Neuronal stem cell (in vitro differentiated cells): Measurements from ENCODE around the gene FBXO21.

ENCODE experiments used
- DNase-seq: peaks from one replicate; pipeline ENCODE4 v3.0.0-alpha.2; 2013; ENCODE audit warnings: low spot score
- H2AFZ ChIP-seq: one replicate; pipeline ENCODE4 v1.6.1; 2013; ENCODE audit warnings: mild to moderate bottlenecking, low read length, inconsistent platforms
- H2AK5ac ChIP-seq: 2 replicates; pipeline ENCODE4 v1.6.1; 2013; ENCODE audit warnings: low read depth, mild to moderate bottlenecking, inconsistent platforms, low read length, moderate library complexity, mixed read lengths
- H2BK120ac ChIP-seq: 2 replicates; pipeline ENCODE4 v1.6.1; 2013; ENCODE audit warnings: low read depth, mild to moderate bottlenecking, inconsistent platforms, low read length, moderate library complexity, mixed read lengths
- H2BK12ac ChIP-seq: one replicate; pipeline ENCODE4 v1.6.1; 2013; ENCODE audit warnings: low read length, inconsistent platforms
- H2BK15ac ChIP-seq: 2 replicates; pipeline ENCODE4 v1.6.1; 2013; ENCODE audit warnings: mild to moderate bottlenecking, low read length, inconsistent platforms, mixed read lengths
- H2BK5ac ChIP-seq: one replicate; pipeline ENCODE4 v1.6.1; 2013; ENCODE audit warnings: inconsistent platforms, mild to moderate bottlenecking, low read length, moderate library complexity
- H3K14ac ChIP-seq: one replicate; pipeline ENCODE4 v1.6.1; 2013; ENCODE audit warnings: low read length, inconsistent platforms
- H3K18ac ChIP-seq: 2 replicates; pipeline ENCODE4 v1.6.1; 2013; ENCODE audit warnings: low read length, inconsistent platforms
- H3K23ac ChIP-seq: 2 replicates; pipeline ENCODE4 v1.6.1; 2013; ENCODE audit warnings: low read depth, mild to moderate bottlenecking, mixed read lengths, low read length, inconsistent platforms; ENCODE audit not compliant: poor library complexity
- H3K27ac ChIP-seq: replicated peaks from 3 replicates; pipeline ENCODE4 v1.5.1; 2013; ENCODE audit warnings: low read length, inconsistent platforms
- H3K27me3 ChIP-seq, 3 experiments: 2 replicates each; pipeline ENCODE4 v1.6.1; 2013; ENCODE audit warnings: low read length in 3 of 3, mild to moderate bottlenecking in 2 of 3, inconsistent platforms in 1 of 3, low read depth in 1 of 3, mixed read lengths in 1 of 3, moderate library complexity in 1 of 3; ENCODE audit not compliant: control insufficient read depth in 3 of 3, insufficient read depth in 3 of 3
- H3K36me3 ChIP-seq, 2 donors: replicated peaks in 1 of 2; 2 replicates each; pipeline ENCODE4 v1.6.1; 2013; ENCODE audit warnings: low read length in 2 of 2; ENCODE audit not compliant: control insufficient read depth in 2 of 2, insufficient read depth in 2 of 2
- H3K4ac ChIP-seq: 2 replicates; pipeline ENCODE4 v1.6.1; 2013; ENCODE audit warnings: inconsistent platforms, mild to moderate bottlenecking, low read length, moderate library complexity
- H3K4me1 ChIP-seq, 2 donors: 1 replicate in 1 of 2; 2 replicates in 1 of 2; pipeline ENCODE4 v1.6.1; 2013; ENCODE audit warnings: low read length in 2 of 2, low read depth in 1 of 2; ENCODE audit not compliant: control insufficient read depth in 2 of 2, insufficient read depth in 1 of 2
- H3K4me2 ChIP-seq: one replicate; pipeline ENCODE4 v1.6.1; 2013; ENCODE audit warnings: mild to moderate bottlenecking, low read length, inconsistent platforms; ENCODE audit not compliant: insufficient read depth, poor library complexity, severe bottlenecking
- H3K4me3 ChIP-seq, 2 donors: 2 replicates each; pipeline ENCODE4 v1.5.1; 2013; ENCODE audit warnings: low read length in 2 of 2, mild to moderate bottlenecking in 2 of 2, inconsistent platforms in 1 of 2, moderate library complexity in 1 of 2
- H3K79me1 ChIP-seq: one replicate; pipeline ENCODE4 v1.6.1; 2013; ENCODE audit warnings: low read depth, mild to moderate bottlenecking, inconsistent platforms, low read length, moderate library complexity
- H3K9ac ChIP-seq: one replicate; pipeline ENCODE4 v1.6.1; 2013; ENCODE audit warnings: mild to moderate bottlenecking, low read depth, low read length, inconsistent platforms; ENCODE audit not compliant: poor library complexity
- H3K9me3 ChIP-seq, 2 donors: replicated peaks in 1 of 2; 2 replicates each; pipeline versions ENCODE3 to v1.6.1; 2013; ENCODE audit warnings: low read length in 2 of 2, mild to moderate bottlenecking in 2 of 2, inconsistent platforms in 1 of 2, low read depth in 1 of 2, mixed read lengths in 1 of 2, moderate library complexity in 1 of 2; ENCODE audit not compliant: control insufficient read depth in 2 of 2, insufficient read depth in 1 of 2
- H4K8ac ChIP-seq: one replicate; pipeline ENCODE4 v1.6.1; 2013; ENCODE audit warnings: low read depth, mild to moderate bottlenecking, inconsistent platforms, low read length, moderate library complexity
- H4K91ac ChIP-seq: one replicate; pipeline ENCODE4 v1.6.1; 2013; ENCODE audit warnings: low read length, low read depth, mild to moderate bottlenecking, inconsistent platforms; ENCODE audit not compliant: poor library complexity
- WGBS, 2 donors: extraction: QIAGEN DNeasy Blood & Tissue Kit; methylation state at CpG; one replicate each; pipeline ENCODE4 v1.1.7; 2013; ENCODE audit warnings: missing lambda C conversion rate in 2 of 2, mixed read lengths in 1 of 2; ENCODE audit not compliant: insufficient read length in 2 of 2, insufficient replicate concordance in 1 of 2; ENCODE audit errors: extremely low coverage in 2 of 2; 5-methylcytosine and 5-hydroxymethylcytosine counted together

FBXO21 gene

GRCh38 chr12:117169548-117169947 is 20.7 kb downstream of the FBXO21 start:
- H3K4me1 ChIP-seq, result no peaks in the 10 kb centered on the region
- no peak overlapping the region for H3K18ac ChIP-seq
- peaks cover 45 to 97% of the 10 kb centered on the region in 2 donors for H3K36me3 ChIP-seq
- no peak overlapping the region for H2BK12ac ChIP-seq
- no peak overlapping the region for H4K8ac ChIP-seq
- H3K23ac ChIP-seq, result no peak overlapping the region
- no CpG with 5 or more reads among the region's 3 CpGs for WGBS, 2 donors
- H3K4me2 ChIP-seq, result no peak overlapping the region
- DNase-seq, result no peak
- H3K14ac ChIP-seq, result no peak overlapping the region
- no peak overlapping the region for H2BK120ac ChIP-seq
- no peak overlapping the region for H2AFZ ChIP-seq
- no peak overlapping the region for H2AK5ac ChIP-seq
- no peak overlapping the region for H4K91ac ChIP-seq
- no peaks in the 10 kb centered on the region for H3K27me3 ChIP-seq
- H2BK5ac ChIP-seq, result no peak overlapping the region
- H3K4ac ChIP-seq, result no peak overlapping the region
- H3K27ac ChIP-seq, result no peak overlapping the region
- H3K4me3 ChIP-seq, result no peak overlapping the region
- no peaks in the 10 kb centered on the region for H3K79me1 ChIP-seq
- no peaks in the 10 kb centered on the region for H3K9me3 ChIP-seq
- H2BK15ac ChIP-seq, result no peak overlapping the region
- no peak overlapping the region for H3K9ac ChIP-seq

GRCh38 chr12:117168976-117169375 is 21.3 kb downstream of the FBXO21 start:
- no peak overlapping the region for H2BK15ac ChIP-seq
- no peak overlapping the region for H3K9ac ChIP-seq
- no peak overlapping the region for H3K18ac ChIP-seq
- no CpG with 5 or more reads among the region's 3 CpGs for WGBS, 2 donors
- H4K91ac ChIP-seq, result no peak overlapping the region
- H3K23ac ChIP-seq, result no peak overlapping the region
- no peak overlapping the region for H3K4me2 ChIP-seq
- no peak overlapping the region for H2AK5ac ChIP-seq
- no peak overlapping the region for H2AFZ ChIP-seq
- no peaks in the 10 kb centered on the region for H3K4me1 ChIP-seq
- peaks cover 40 to 97% of the 10 kb centered on the region in 2 donors for H3K36me3 ChIP-seq
- H3K79me1 ChIP-seq, result no peaks in the 10 kb centered on the region
- no peaks in the 10 kb centered on the region for H3K9me3 ChIP-seq
- DNase-seq, result no peak
- no peak overlapping the region for H3K27ac ChIP-seq
- no peak overlapping the region for H2BK120ac ChIP-seq
- no peaks in the 10 kb centered on the region for H3K27me3 ChIP-seq
- no peak overlapping the region for H3K14ac ChIP-seq
- no peak overlapping the region for H3K4ac ChIP-seq
- no peak overlapping the region for H4K8ac ChIP-seq
- H3K4me3 ChIP-seq, result no peak overlapping the region
- H2BK12ac ChIP-seq, result no peak overlapping the region
- no peak overlapping the region for H2BK5ac ChIP-seq

- H3K14ac ChIP-seq, result no peak overlapping the region
- H4K91ac ChIP-seq, result no peak overlapping the region
- no peak overlapping the region for H3K9ac ChIP-seq
- no peaks in the 10 kb centered on the region for H3K79me1 ChIP-seq
- no peak overlapping the region for H2AK5ac ChIP-seq
- no CpG with 5 or more reads among the region's 4 CpGs for whole genome bisulfite sequencing, 2 donors
- no peak for DNase-seq
- H3K9me3 ChIP-seq, result no peaks in the 10 kb centered on the region
- no peak overlapping the region for H3K27ac ChIP-seq
- no peak overlapping the region for H2BK5ac ChIP-seq
- H2AFZ ChIP-seq, result no peak overlapping the region
- no peak overlapping the region for H2BK12ac ChIP-seq
- peaks cover 37 to 97% of the 10 kb centered on the region in 2 donors for H3K36me3 ChIP-seq
- H3K18ac ChIP-seq, result no peak overlapping the region
- no peaks in the 10 kb centered on the region for H3K27me3 ChIP-seq
- H3K4me3 ChIP-seq, result no peak overlapping the region
- no peak overlapping the region for H2BK120ac ChIP-seq
- H3K23ac ChIP-seq, result no peak overlapping the region
- no peak overlapping the region for H2BK15ac ChIP-seq
- H3K4me2 ChIP-seq, result no peak overlapping the region
- H3K4me1 ChIP-seq, result no peaks in the 10 kb centered on the region
- H4K8ac ChIP-seq, result no peak overlapping the region
- H3K4ac ChIP-seq, result no peak overlapping the region
Measured at GRCh38 chr12:117167769-117168168, 22.5 kb downstream of the FBXO21 start.

GRCh38 chr12:117166107-117166506 is 24.2 kb downstream of the FBXO21 start:
- Histone ChIP-seq H3K4me2 (no peak overlapping the region), H2BK5ac (no peak overlapping the region), H3K9me3 (no peaks in the 10 kb centered on the region), H3K18ac (no peak overlapping the region), H3K4ac (no peak overlapping the region), H4K8ac (no peak overlapping the region), H3K27ac (no peak overlapping the region), H3K4me3 (no peak overlapping the region), H3K27me3 (no peaks in the 10 kb centered on the region), H3K23ac (no peak overlapping the region), H3K36me3 (peaks cover 46 to 97% of the 10 kb centered on the region in 2 donors), H2AK5ac (no peak overlapping the region), H3K4me1 (no peaks in the 10 kb centered on the region), H3K14ac (no peak overlapping the region), H4K91ac (no peak overlapping the region), H2AFZ (no peak overlapping the region), H2BK120ac (no peak overlapping the region), H2BK12ac (no peak overlapping the region), H2BK15ac (no peak overlapping the region), H3K9ac (no peak overlapping the region), H3K79me1 (no peaks in the 10 kb centered on the region)
- WGBS, 2 donors, result no CpG with 5 or more reads among the region's 4 CpGs
- DNase-seq, result no peak
